G401.6 (cell line): ENCODE measurements around the gene ITGBL1.

Experiments used
- FAIRE-seq: peaks from 2 replicates; lab custom pipeline; 2012; peaks lifted over from hg19 to GRCh38; lab: Jason Lieb, UNC

Gene ITGBL1

DNA sequence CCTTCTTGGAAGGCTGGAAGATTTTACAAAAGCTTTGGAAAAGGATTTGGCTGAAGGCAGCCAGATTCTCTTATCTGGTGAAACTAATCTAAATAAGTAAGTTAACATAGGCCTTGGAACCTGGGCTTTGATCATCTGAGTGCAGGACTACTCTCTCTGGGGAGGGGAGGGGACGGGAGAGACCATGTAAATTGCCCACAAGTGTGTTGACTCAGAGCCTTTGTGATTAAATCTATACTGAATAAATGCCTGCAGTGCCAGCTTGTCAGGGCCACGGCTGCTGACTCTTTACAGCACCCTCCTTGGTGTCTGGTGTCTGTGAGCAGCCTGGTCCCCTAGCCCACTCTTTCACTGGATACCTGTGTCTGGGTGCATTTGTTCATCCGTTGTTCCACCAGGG is 251.4 kb downstream of the ITGBL1 start:
- no peak for FAIRE-seq

DNA sequence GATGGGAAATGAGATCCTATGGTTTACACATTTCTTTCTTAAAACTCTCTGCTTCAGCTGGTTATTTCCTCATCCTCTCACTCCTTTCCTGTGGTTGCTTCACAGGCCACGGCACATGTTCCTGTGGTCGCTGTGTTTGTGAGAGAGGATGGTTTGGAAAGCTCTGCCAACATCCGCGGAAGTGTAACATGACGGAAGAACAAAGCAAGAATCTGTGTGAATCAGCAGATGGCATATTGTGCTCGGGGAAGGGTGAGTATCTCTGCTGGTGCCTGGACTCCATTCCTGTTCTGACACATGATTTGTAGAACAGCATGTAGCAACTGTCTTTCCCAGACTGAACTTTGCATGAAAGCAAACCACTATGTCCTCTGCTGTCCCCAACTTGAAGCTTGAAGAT is 254.2 kb downstream of the ITGBL1 start:
- FAIRE-seq: no peak

DNA sequence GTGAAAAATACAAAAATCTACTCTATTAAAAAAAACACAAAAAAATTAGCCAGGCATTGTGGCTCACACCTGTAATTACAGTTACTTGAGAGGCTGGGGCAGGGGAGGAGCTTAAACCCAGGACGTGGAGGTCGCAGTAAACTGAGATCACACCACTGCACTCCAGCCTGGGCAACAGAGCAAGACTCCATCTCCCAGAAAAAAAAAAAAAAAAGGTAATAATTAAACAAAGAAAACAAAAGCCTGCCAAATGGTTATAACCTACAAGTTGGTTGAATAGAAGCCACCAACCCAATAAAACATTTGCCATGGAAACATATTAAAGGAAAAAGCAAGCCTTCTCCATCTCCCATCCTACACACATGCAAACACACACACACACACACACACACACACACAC is 255.2 kb downstream of the ITGBL1 start:
- FAIRE-seq: no peak

DNA sequence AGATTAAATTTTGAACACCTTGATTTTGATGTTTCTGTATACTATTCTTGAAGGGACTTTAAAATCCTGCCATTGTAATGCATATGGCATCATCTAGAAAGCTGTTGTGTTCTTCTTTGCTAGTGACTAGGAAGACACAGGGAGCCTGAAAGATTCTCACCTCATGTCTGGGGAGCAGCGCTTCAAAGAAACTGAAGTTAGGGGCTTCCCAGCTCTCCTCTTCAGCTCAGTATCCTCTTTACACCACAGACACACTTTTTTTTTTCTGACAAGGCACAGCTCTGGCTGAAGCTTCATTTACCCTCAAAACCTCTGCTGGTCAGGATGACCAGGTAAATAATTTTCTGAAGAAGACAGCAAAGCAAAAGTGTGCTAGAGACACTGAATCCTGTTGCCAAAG is 255.6 kb downstream of the ITGBL1 start:
- FAIRE-seq: no peak

DNA sequence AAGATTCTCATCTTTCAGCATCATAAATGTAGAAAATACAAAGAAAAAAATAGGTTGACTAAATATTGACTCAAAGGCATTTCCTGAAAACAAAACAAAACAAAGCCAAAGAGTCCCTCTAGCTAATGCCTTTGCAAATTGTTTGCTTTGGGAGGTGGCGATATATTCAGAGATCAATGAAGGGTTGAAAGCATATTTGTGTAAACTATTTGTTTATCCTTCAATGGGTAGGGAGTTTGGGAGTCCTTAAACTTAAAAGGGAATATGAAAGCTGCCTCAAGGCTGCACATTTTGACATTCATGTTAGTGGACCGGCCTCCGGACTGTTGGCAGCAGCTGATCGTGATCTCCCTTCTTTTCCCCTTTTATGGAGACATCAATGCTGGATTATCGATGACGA is 257.5 kb downstream of the ITGBL1 start:
- no peak for FAIRE-seq

DNA sequence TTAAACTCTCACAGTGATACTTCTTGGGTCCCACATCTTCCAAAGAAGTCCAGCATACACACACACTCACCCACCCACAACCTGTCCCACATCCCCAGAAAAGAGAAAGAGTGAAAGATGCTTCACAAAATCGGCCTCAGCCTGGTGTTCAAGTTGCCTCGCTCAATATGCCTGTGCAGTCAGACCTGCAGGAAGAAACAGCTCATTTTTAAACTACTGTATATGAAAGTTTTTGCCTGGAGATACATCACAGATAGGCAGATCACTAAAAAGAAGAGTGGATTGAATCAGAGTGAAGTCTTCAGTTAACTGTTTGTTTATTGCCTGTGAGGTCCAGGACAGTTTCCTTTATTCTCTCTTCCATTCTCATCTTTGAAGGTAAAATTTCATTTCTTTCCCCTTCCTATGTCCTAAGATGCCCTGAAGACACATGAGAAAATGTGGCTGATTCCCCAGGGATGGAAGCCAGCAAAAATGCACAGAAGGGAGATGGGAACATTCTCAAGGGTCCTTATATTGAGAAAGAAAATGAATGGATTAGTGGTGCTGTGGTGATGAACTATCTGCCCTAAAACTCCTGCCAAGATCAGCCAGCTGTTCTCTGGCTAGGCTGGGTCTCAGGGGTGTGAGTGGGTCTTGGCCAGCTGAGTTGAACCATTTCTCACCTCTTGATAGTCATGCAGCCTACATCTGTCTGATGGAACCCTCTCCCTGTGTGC is 259.0 kb downstream of the ITGBL1 start:
- FAIRE-seq: no peak

DNA sequence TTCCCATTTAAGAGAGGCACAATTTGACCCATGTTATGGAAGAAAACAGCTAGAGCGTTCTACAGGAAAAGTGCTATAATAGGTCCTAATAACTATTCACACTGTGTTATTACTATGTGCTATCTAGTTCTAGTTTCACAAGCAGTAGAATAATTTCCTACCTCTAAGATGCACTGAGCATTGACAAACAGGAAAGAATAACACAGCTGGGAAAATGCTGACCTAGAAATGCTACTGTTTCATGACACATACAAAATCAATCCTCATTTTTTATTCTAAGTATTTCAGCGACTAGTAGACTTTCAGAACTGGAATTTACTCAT is 259.5 kb downstream of the ITGBL1 start:
- FAIRE-seq: no peak

DNA sequence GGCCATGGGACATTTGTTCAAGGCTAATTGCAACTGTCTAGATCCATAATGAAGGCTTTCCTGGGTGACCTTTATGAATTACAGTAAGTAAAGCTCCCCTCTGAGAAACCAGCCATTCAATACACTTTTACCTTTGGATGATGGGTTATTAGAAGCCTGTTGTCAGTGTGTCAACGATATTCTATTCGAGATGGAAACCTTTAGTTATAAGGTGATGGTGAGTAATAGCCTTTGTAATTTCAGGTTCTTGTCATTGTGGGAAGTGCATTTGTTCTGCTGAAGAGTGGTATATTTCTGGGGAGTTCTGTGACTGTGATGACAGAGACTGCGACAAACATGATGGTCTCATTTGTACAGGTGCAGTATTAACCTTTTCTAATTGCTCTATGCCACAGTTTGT is 261.7 kb downstream of the ITGBL1 start:
- no peak for FAIRE-seq

DNA sequence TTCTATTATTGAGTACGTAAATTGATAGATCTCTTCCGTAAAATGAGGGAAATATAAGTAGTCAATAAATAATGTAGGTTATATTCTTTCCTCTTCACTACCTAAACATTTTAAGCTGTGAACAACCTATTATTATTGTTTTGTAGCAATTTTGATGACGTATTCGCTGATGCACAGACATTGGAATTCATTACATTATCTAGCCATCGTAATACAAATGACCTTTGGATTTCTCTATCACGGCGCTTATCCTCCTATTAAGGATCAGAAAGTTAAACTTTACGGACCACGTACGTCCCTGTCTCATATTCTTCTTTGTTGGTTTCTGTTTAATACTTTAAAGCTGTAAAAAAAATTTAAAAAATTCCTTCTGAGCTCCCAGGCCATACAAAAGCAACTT is 264.9 kb downstream of the ITGBL1 start:
- FAIRE-seq: no peak

DNA sequence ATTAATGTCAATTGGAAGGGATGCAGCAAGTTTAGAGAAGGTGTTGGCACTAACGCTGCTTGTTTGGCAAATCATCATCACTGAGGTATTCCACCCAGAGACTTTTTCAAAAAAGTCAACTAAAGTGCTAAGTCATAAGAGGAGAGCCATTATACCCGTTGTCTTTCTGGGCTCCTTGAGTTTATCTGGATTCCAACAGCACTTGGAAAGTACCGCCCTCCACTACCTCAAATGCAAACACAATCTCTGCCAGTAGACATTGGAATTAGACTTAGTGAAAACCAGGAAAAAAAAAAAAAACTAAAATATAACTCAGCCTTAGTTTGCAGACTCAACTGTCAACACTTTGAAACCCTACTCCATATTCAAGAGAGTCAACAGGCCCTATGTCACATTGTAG is 266.0 kb downstream of the ITGBL1 start:
- FAIRE-seq: no peak

DNA sequence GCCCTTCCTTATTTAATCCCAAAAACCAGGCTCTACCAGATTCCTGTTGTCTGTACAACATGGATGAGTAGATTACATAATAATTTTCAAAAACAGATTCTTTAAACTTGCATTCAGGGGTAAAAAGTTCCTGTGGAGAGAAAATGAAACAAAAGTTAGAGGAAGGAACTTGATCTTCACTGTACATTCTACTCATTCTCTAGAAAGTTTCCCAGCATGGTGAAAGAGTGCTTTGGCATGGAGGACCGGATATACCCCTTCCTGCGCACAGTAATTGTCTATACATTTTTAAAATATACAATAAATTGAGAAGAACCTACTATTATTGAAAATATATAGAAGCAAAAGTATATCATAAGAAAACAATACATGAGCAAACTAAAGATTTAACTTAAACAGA is 274.2 kb downstream of the ITGBL1 start:
- no peak for FAIRE-seq

DNA sequence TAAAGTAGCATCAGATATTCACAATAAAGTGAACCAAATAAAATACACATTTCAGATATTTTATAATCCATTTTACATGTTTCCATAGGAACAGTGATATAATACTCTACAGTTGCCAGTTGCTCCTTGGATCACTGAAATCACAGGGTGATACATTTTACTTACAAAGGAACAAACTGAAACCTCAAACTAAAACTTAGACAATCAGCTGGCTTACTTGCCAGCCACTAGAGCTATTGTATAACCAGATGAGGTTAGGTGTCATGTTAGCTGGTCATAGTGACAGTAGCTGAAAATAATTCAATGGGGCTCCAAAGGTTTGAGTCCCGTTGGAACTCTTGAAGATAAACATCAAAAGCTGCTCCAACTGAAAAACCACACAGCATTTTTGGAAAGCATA is 274.6 kb downstream of the ITGBL1 start:
- FAIRE-seq: no peak

DNA sequence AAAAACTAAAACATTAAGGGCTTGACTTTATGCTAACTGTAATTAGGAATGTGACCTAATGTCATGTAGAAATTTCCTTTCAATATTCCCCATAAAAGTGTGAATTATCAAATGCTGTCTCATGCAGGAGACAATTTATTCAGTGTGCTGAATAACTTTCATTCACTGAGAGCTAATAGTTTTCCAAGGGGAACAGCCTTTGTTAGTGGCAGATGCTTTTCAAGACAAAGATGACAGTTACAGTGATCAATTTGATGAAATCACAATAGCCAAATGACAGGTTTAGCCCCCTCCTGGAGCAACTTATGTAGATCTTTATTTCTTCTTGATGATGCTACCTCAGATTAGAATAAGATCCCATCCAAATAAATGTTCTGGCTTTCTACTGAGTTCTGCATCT is 275.5 kb downstream of the ITGBL1 start:
- no peak for FAIRE-seq

DNA sequence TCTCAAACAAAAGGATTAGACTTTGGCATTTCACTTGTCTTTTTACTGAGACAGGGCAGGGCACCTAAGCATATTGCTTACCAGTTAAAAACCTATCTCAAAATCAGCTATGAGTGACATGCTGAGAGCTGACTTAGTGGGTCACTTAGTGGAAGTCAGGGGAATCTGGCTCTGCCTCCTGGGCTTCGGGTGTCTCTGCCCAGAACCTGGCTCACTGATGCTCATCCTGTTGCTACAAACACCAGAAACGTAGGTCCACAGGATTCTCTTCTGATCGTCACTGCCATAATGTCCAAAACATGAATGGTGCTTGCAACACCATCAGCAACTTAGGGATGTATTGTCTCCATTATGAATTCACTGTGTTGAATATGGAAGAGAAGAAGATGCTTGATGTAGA is 276.1 kb downstream of the ITGBL1 start:
- no peak for FAIRE-seq

DNA sequence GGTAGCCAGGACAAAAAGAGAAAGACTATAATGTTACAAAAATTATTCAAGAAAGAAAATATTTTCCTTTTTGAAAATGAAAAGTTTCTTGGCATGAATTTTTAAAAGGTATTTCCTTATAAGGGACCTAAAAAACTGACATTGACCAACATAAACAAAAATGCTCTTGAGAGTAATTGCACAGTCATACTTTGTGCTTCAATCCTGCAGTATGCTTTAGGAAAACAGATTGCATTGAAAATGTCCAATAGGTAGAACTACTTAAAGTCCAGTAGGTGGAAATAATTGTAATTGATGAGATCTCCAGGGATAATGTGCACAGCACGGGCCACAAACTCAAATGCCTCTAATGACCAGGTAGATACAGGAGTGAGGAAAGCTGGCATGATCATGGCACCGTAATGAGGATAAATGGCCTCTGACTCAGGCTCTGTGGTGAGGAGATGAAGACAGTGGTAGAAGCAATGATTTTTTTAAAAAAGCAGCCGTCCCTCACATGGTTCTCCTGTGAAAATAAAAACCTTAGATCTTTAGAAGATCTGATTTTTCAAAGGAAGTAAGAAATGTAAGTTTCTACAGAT is 278.0 kb downstream of the ITGBL1 start:
- no peak for FAIRE-seq

DNA sequence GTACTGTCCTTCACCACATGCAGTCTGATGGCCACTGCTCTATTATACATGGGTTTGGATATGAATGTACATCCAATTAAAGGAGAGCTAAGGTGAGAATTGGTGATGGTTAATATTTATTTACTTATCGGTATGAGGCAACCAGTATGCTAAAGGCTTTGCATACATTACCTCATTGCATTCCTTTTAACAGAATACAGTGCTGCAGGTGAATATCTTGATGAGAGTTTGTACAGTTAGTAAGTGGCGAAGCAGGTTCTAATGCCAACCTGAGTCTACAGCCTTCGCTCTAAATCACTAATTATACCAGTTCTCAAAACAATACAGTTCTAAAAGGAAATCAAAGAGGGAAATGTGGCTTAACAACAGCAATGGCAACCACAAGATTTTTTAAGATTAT is 284.1 kb downstream of the ITGBL1 start:
- no peak for FAIRE-seq

DNA sequence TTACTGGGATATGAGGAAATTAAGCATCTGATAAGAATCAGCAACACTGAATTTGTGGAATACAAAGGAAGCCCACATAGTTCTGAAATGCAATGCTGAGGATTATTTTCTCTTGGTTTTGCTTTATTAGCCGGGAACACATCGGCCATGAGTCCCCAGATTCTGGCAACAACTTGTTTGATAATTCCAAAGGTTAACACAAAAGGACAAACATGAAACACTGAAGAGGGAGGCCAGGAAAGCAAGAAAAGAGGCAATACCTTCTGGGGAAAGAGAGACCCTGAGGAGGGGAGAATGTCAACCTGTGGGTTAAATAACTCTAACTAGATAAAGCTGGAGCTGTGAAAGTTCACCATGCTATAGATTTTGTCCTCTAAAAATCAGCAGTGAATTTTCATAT is 285.9 kb downstream of the ITGBL1 start:
- FAIRE-seq: no peak

DNA sequence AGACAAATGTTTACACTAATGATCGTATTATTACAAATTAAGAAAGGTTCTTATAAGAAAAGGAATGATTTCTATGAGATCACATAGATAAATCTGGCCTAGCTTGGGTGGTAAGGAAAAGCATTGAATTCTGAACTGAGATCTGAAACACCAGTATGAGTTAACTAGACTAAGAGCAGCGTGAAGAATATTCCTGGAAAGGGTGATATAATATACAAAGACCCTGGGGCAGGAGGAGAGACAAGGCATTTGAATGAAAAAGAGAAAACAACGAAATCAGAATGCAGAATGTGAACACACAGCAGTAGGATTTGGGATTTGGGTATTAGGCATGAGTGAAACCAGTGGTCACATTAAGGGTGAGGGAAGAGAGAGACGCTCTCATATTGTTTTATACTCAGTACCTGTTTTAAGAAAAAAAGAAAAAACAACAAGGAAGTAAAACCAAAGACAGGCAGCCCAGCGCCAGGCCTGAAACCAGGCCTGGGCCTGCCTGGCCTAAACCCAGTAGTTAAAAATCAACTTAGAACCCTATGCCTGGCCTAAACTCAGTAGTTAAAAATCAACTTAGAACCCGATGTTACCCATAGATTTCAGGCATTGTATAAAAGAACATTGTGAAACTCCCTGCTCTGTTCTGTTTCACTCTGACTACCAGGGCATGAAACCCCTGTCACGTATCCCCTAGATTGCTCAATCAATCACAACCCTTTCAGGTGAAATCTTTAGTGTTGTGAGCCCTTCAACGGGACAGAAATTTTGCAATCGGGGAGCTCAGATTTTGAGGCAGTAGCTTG is 287.1 kb downstream of the ITGBL1 start:
- no peak for FAIRE-seq

DNA sequence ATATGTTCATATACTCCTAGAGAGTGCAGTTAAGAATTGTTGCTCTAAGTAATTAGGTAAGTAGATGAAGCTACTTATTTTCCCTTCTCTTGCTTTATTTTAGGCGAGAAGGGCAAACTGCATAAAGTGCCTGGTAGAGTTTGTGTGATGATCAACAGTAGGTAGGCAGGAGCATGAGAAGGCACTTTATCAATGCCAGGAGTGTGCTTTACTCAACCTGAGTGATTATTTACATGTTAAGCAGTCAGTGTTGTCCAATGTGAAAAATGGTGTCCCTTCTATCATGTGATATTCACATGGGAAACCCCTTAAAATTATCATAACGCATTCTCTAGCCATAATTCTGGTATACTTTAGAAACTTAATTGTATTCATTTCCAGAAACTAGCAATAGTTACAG is 294.0 kb downstream of the ITGBL1 start:
- FAIRE-seq: no peak

DNA sequence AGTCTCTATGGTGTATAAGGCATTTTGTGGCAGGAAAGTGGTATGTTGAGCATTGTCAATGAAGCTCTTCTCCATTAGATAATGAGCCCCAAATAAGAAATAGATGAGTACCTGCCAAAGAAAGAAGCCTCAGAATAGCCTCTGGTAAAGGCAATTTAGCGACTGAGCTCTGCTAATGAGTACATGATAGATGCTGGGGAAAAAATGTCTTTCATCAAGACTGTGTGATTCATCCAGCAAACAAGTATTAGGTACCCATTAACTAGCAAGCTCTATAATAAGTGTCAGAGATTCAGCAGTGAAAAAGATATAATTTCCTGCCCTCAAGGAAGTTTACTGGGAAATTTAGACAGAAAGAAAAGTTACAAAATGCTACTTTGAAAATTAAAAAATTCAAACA is 294.6 kb downstream of the ITGBL1 start:
- FAIRE-seq: no peak

DNA sequence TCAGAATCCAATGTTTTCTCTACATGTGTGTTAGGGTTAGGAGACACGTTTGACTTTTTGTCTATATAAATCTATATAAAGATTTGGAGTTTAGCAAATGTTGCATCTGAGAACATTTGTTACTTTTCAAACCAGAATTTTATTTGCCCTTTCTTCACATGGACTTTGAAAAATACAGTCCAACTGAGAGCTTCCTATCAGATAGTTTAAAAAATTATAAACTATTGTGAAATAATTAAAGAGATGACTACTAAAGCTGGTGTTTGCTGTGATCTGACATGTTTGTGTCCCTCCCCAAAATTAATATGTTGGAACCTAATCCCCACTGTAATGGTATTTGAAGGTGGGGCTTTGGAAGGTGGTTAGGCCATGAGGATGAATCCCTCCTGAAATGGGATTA is 297.1 kb downstream of the ITGBL1 start:
- no peak for FAIRE-seq

DNA sequence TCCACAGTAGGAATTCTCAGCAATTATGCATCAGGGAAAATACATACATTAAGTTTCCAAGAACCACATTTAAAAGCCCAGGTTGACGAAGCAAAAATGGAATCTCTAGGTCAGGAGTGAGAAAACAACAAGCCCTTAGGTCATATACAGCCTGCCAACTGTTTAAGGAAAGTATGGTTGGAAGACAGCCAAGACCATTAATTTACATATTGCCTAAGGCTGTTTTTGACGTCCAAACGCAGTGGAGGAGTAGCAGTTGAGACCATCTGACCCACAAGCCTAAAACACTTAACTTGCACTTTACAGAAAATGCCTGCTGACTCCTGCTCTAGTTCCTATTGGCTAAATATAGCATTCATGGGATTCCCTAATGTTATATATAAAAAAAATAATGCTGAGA is 299.0 kb downstream of the ITGBL1 start:
- FAIRE-seq: no peak

DNA sequence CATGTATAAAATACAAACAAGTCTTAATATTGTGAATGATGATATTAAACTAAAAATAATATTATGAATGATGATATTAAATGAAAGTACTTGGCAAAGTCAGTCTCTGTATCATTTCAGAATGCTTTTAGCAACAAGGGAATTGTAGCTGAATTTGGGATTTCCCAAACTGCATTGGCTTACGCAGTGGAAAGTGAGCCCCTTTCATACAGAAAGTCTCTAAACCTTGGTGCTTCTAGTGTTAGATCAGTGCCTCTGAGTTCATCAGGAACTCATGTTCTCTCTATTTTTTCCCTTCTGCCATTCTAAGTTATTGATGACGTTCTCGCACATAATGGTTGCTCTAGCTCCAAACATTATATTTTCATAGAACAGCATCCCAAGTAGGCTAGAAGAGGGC is 300.0 kb downstream of the ITGBL1 start:
- FAIRE-seq: no peak
